ENCODE measurements around the gene ZCCHC13. TPM values are rescaled to one million over a fixed set of nuclear protein-coding genes. Genes with fewer than 3 reads are reported as not detected.

ZCCHC13 gene
- total and polyA plus RNA-seq, 2 donors (not counting 1 experiment from before 2014, with no cell fraction given) = not detected

- no peak overlapping the region for H3K9ac ChIP-seq (ENCODE audit: insufficient read depth, low read length)
- no peaks in the 10 kb centered on the region for H3K36me3 ChIP-seq (ENCODE audit: control insufficient read depth, insufficient read depth, low read length)
- H3K4me2 ChIP-seq (ENCODE audit: extremely low read depth, insufficient read depth, low read length) = no peak overlapping the region
- no peak overlapping the region for H3K4me3 ChIP-seq (replicated peaks in 1 of 4; ENCODE audit: control extremely low read depth in 1 of 4, insufficient read depth in 1 of 4, low read depth in 3 of 4, low read length in 4 of 4)
- no peaks in the 10 kb centered on the region for H4K20me1 ChIP-seq (ENCODE audit: control insufficient read depth, extremely low read depth, insufficient read depth, low read length)
- no peaks in the 10 kb centered on the region for H3K4me1 ChIP-seq (ENCODE audit: control insufficient read depth, extremely low read depth, insufficient read depth, low read length)
- no peak for TF ChIP-seq EZH2 (IDR thresholded peaks at IDR 0.05; ENCODE audit: low read length, missing control alignments)
- TF ChIP-seq, protein P1, sequence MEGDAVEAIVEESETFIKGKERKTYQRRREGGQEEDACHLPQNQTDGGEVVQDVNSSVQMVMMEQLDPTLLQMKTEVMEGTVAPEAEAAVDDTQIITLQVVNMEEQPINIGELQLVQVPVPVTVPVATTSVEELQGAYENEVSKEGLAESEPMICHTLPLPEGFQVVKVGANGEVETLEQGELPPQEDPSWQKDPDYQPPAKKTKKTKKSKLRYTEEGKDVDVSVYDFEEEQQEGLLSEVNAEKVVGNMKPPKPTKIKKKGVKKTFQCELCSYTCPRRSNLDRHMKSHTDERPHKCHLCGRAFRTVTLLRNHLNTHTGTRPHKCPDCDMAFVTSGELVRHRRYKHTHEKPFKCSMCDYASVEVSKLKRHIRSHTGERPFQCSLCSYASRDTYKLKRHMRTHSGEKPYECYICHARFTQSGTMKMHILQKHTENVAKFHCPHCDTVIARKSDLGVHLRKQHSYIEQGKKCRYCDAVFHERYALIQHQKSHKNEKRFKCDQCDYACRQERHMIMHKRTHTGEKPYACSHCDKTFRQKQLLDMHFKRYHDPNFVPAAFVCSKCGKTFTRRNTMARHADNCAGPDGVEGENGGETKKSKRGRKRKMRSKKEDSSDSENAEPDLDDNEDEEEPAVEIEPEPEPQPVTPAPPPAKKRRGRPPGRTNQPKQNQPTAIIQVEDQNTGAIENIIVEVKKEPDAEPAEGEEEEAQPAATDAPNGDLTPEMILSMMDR (conservative IDR thresholded peaks at IDR 0.05 in 1 of 2, IDR thresholded peaks at IDR 0.05 in 1 of 2; ENCODE audit: low read depth in 1 of 2, low read length in 2 of 2) = no peak
- H3K27me3 ChIP-seq (ENCODE audit: control insufficient read depth, insufficient read depth, low read length) = no peaks in the 10 kb centered on the region
- no peak overlapping the region for H2AFZ ChIP-seq (ENCODE audit: low read length)
- no peak overlapping the region for H3K27ac ChIP-seq (ENCODE audit: insufficient read depth, low read length)
- no peaks in the 10 kb centered on the region for H3K9me3 ChIP-seq (ENCODE audit: control insufficient read depth, insufficient read depth, low read depth, low read length)
- DNase-seq (ENCODE audit: low read depth in 2 of 2) = no peak
- H3K79me2 ChIP-seq (ENCODE audit: control insufficient read depth, insufficient read depth, low read length) = no peaks in the 10 kb centered on the region
Observed at GRCh38 chrX:74262452-74263209, 41.3 kb upstream of the ZCCHC13 start.

- no peaks in the 10 kb centered on the region for H3K36me3 ChIP-seq (ENCODE audit: control insufficient read depth, insufficient read depth, low read length)
- no peaks in the 10 kb centered on the region for H3K27me3 ChIP-seq (ENCODE audit: control insufficient read depth, insufficient read depth, low read length)
- H3K4me3 ChIP-seq (replicated peaks in 1 of 4; ENCODE audit: control extremely low read depth in 1 of 4, insufficient read depth in 1 of 4, low read depth in 3 of 4, low read length in 4 of 4) = no peak overlapping the region
- no peaks in the 10 kb centered on the region for H3K4me1 ChIP-seq (ENCODE audit: control insufficient read depth, extremely low read depth, insufficient read depth, low read length)
- TF ChIP-seq, protein P1 (conservative IDR thresholded peaks at IDR 0.05 in 1 of 2, IDR thresholded peaks at IDR 0.05 in 1 of 2; ENCODE audit: low read depth in 1 of 2, low read length in 2 of 2) = no peak
- TF ChIP-seq EZH2 (IDR thresholded peaks at IDR 0.05; ENCODE audit: low read length, missing control alignments) = no peak
- H2AFZ ChIP-seq (ENCODE audit: low read length) = no peak overlapping the region
- H3K27ac ChIP-seq (ENCODE audit: insufficient read depth, low read length) = no peak overlapping the region
- H3K9me3 ChIP-seq (ENCODE audit: control insufficient read depth, insufficient read depth, low read depth, low read length) = no peaks in the 10 kb centered on the region
- H4K20me1 ChIP-seq (ENCODE audit: control insufficient read depth, extremely low read depth, insufficient read depth, low read length) = no peaks in the 10 kb centered on the region
- H3K9ac ChIP-seq (ENCODE audit: insufficient read depth, low read length) = no peak overlapping the region
- no peaks in the 10 kb centered on the region for H3K79me2 ChIP-seq (ENCODE audit: control insufficient read depth, insufficient read depth, low read length)
- DNase-seq (ENCODE audit: low read depth in 2 of 2) = no peak
- no peak overlapping the region for H3K4me2 ChIP-seq (ENCODE audit: extremely low read depth, insufficient read depth, low read length)
Observed at GRCh38 chrX:74270393-74270792, 33.6 kb upstream of the ZCCHC13 start.

- H3K4me2 ChIP-seq (ENCODE audit: extremely low read depth, insufficient read depth, low read length) = no peak overlapping the region
- no peaks in the 10 kb centered on the region for H3K27me3 ChIP-seq (ENCODE audit: control insufficient read depth, insufficient read depth, low read length)
- no peak overlapping the region for H2AFZ ChIP-seq (ENCODE audit: low read length)
- no peaks in the 10 kb centered on the region for H4K20me1 ChIP-seq (ENCODE audit: control insufficient read depth, extremely low read depth, insufficient read depth, low read length)
- H3K27ac ChIP-seq (ENCODE audit: insufficient read depth, low read length) = no peak overlapping the region
- no peak for DNase-seq (ENCODE audit: low read depth in 2 of 2)
- no peaks in the 10 kb centered on the region for H3K36me3 ChIP-seq (ENCODE audit: control insufficient read depth, insufficient read depth, low read length)
- H3K4me1 ChIP-seq (ENCODE audit: control insufficient read depth, extremely low read depth, insufficient read depth, low read length) = no peaks in the 10 kb centered on the region
- TF ChIP-seq EZH2 (IDR thresholded peaks at IDR 0.05; ENCODE audit: low read length, missing control alignments) = no peak
- TF ChIP-seq, protein P1 (conservative IDR thresholded peaks at IDR 0.05 in 1 of 2, IDR thresholded peaks at IDR 0.05 in 1 of 2; ENCODE audit: low read depth in 1 of 2, low read length in 2 of 2) = no peak
- H3K9ac ChIP-seq (ENCODE audit: insufficient read depth, low read length) = no peak overlapping the region
- H3K79me2 ChIP-seq (ENCODE audit: control insufficient read depth, insufficient read depth, low read length) = no peaks in the 10 kb centered on the region
- H3K4me3 ChIP-seq (replicated peaks in 1 of 4; ENCODE audit: control extremely low read depth in 1 of 4, insufficient read depth in 1 of 4, low read depth in 3 of 4, low read length in 4 of 4) = no peak overlapping the region
- H3K9me3 ChIP-seq (ENCODE audit: control insufficient read depth, insufficient read depth, low read depth, low read length) = no peaks in the 10 kb centered on the region
Observed at GRCh38 chrX:74272230-74272629, 31.8 kb upstream of the ZCCHC13 start.
